Measurements from ENCODE around the gene SMIM36.
A peak's percentile ranks its signal among the peaks of the same experiment; 100 is the strongest.
"Not testable (repeated sequence)": the region's sequence is repeated elsewhere in the genome, so short reads cannot be mapped to it uniquely, and the experiment has no call there.

Gene SMIM36

DNA sequence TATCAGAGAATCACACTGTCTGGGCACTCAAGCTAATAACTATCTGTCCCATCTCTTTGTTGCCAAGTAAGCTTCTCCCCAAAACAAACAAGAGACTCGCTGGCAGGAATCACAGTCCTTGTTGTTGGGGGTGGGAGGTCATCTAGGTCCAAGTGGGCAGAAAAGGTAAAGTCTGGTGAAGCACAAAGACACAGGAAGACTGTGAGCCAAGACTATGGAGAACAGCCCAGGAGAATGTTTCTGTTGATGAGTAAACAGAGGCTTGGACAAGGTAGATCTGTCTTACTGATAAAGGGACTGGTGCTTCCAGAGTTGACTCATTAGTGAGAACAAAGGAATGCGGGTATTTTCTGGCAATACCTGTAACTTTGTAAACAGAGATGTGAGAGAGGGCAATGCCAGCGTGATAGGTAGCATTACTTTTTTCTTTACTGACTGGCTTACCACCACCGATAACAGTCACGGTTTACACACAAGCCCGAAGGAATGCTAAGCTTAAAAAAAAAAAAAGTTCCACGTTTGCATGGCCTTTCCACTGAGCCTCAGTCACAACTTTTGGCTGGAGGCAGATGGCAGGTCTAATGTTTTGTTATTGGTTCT lies 78.1 kb downstream of the SMIM36 start:
- no peak for DNase-seq

DNA sequence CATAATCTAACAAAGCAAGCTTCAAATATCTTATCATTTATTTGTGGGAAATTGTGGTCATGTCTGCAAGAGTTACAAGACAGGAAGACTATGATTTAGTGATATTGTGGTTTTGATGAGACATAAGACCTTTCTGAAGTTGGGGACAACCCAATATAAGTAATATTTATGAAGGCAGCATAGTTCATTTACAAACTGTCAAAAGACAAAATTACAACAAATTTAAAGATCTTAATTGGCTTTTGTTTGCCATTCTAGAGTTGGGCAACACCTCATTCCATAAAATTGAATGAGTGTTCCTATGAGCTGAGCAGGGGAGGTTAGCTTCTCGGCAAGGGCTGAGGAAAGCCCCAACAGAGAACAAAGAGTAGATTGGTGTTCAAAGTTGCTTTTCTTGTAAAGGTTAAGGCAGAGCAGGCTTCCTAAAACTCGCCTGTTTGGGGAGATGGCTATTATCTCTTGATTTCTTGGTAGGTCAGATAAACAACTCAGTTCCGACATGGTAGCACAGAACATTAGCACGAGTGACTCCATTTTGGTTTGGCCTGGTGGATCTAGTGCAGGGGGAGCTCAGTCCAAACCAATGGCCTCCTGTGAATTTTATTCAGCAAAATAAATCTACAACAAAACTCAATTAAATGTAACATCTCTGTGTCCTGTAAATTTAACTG lies 78.8 kb downstream of the SMIM36 start:
- no peak for DNase-seq

- not testable (repeated sequence) for DNase-seq
These were observed 79.3 kb downstream of the SMIM36 start for GRCh38 chr17:55431914-55432313.

- DNase-seq = no peak
These were observed 80.5 kb downstream of the SMIM36 start for GRCh38 chr17:55430541-55431288.

DNA sequence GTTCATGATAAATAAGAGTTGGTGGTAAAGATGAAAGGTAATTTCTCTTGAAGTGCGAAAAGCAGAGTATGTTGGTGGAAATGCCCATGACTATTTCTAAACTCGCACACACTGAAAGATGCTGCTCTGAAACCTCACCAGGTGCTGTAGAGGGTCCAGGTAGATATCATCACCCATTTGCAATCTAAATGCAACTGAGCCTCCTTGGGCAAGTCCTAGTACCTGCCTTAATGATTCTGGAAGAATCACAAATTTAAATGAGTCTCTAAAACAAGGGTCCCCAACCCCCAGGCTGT lies 83.7 kb downstream of the SMIM36 start:
- no peak for DNase-seq

- DNase-seq = no peak
These were observed 84.2 kb downstream of the SMIM36 start for GRCh38 chr17:55426851-55427586.

DNA sequence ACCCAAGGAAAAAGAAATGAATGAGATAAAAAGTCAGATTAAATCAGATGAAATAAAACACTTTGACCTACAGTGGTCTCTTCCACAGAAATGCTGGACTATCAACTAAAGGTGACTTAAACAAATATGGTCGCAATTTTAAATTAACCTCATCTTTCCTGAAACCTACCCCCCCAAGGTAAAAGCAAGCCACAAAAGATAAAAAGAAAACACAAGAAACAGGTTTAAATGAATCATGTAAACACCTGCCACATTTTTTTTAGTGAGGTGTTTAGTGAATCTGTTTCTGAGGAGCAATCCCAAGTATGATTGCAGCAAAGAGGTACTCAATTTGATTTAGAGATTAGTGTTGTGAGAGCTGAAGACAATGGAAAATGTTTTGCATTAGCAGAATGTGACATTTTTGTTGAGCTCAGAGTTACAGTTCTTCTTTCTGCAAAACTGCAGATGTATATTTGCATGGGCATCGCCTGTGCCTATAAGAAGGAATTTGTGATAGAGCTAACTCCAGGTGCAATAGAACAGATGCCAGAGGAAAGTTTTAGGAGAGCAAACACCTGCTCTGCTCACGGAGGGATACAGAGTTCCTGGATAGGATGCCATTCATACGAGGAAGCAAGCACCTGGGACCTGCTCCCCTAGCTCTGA lies 86.2 kb downstream of the SMIM36 start:
- DNase-seq = no peak

DNA sequence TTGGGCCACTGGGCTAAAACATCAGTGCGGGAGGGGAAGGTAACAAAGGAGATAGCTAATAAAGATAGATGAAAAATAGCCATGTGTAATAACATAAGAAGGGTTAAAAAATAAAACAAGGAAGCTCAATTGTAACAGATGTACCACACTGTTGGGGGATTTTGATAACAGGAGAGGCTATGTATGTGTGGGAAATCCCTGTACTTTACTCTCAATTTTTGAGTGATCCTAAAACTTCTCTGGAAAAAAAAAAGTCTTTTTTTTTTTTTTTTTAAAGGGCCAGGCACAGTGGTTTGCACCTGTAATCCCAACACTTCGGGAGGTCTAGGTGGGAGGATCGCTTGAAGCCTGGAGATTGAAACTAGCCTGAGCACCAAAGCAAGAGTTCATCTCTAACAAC lies 87.7 kb downstream of the SMIM36 start:
- DNase-seq = no peak

DNA sequence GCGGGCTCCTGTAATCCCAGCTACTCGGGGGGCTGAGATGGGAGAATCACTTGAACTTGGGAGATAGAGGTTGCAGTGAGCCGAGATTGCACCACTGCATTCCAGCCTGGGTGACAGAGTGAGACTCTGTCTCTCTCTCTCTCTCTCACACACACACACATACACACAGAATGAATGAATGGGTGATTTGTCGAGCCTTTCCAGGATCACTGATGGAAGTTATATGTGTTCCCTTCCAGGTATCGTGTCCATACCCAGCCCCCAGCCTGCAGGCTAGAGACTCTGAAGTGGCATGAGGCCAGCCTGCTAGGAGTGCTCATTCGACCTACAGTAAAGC lies 88.5 kb downstream of the SMIM36 start:
- DNase-seq = not testable (repeated sequence)

DNA sequence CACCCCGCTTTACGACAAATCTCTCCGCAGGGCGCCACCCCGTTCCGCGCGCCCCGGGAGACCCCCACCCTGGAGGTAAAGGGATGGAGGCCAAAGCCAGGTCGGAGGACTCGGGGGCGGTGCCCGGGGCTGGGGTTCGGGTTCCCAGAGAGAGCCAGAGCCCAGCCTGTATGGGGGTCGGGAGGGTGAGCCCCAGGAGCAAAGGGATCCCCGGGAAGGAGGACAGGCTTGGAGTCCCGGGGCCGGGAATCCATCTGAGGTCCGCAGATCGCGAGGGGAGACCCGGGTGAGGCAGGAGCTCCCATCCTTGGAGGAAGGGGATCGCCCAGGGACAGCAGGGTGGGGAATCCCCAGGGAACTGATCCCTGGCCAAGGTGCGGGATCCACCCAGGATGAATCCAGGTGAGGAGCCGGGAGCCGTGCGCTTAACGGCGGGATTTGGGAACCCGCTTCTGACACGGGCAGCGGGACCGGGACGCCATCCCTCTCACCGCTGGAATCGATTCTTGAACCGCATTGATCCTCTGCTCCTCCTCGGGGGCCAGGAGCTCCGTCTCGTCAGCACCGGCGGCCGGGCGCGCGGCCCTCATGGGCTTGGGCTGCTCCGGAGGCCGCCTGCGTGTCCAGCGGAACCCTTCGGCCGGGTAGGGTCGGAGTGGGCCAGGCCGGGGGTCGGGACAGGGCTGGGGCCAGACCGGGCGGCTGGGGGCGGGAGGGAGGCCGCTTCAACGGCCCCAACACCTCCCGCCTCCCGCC lies 89.9 kb downstream of the SMIM36 start, which contains the start of gene MMD:
MMD (minus strand) TSS at position 657 of the 756 bp plus-strand sequence; CDS start at position 517, 140 bp downstream.
- no peak for DNase-seq

DNA sequence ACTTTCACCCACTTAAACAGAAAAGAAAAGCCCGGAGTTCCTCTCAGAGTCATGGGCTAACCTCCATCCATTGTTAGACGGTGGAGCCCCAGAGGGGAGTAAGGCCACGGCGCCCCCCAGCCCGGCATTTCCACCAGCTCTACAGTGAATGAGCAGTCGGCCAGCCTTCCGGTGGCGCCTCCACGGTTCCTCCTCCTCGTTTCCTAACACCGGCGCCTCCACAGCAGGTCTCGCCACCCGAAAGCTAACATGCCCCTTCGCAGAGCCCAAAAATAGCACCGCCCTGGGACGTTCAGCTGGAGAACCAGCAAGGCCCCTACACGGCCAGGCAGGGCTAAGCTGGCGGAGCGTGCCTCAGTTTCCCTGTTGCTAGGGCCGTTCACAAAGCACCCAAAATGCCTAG lies 90.5 kb downstream of the SMIM36 start:
- DNase-seq = peak in 1 of 2 donors; percentile 15

DNA sequence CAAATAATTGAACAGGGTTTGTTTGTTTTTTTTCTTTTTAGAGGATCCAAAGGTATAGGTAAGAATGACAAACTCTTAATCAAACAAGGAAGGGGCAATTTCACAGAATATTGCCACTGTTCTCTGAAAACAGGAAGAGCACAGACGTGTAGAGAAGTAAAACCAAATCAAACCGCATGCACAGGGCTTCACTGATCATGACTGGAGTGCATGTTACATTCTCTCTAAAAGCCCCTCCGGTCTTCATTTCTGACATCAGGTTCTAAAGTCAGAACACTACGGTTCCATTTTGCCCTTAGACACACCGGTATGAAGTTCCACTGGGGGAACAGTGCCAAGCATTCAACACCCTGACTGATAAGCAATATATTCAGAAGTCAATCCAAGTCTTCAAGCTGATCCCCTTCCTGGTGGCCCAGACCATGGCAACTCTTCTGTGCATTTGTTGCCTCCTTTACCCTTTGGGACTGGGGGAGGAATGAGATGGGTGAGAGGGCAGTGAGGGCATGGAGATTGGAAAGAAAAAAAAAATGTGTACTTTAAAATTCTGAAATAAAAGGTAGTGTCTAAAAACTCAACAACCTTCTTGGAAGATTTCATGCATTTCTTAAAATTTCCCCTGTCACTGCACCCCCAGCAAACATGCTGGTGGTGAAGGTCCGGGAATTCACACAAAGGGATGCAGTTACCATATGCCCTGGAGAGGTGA lies 91.0 kb downstream of the SMIM36 start:
- peak in 1 of 2 donors; percentile 38 for DNase-seq

DNA sequence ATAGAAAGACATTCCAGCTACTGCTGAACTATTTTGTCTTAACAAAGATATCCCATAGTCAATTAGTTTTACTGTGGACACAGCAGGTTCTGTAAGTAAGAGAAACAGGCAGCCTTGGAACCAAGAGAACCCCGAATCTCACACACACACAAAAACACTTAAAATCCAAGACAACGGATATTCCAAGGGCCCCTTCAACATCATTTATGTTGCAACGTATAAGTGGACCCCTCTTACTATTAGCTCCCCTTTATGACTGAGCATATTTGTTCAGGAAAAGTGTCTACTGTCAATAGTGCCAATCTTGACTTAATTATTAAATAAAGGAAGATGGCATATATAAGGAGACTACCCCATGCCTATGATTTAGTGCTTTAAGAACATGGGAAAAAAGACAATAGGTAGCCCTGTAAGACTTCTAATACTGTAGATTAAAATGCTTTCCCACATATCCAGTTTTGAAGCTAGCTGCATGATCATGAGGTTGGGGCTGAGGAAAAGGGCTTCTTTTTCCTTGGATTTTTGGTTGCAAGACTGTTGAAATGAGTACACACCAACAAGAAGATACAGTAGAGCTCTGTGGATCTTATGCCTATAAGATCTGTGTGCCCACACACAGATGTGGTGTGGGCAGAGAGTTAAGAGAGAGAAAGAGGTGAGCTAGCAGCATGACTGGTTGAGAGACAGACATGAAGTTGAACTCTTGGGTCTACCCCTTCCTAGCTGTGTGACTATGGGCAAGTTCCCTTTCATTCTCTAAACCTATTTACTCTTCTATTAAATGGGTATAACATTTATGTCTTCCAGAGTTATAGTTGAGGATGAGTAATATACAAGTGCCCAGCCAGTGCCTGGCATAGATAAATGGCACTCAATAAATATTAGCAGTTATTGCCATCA lies 92.6 kb downstream of the SMIM36 start:
- DNase-seq = no peak

DNA sequence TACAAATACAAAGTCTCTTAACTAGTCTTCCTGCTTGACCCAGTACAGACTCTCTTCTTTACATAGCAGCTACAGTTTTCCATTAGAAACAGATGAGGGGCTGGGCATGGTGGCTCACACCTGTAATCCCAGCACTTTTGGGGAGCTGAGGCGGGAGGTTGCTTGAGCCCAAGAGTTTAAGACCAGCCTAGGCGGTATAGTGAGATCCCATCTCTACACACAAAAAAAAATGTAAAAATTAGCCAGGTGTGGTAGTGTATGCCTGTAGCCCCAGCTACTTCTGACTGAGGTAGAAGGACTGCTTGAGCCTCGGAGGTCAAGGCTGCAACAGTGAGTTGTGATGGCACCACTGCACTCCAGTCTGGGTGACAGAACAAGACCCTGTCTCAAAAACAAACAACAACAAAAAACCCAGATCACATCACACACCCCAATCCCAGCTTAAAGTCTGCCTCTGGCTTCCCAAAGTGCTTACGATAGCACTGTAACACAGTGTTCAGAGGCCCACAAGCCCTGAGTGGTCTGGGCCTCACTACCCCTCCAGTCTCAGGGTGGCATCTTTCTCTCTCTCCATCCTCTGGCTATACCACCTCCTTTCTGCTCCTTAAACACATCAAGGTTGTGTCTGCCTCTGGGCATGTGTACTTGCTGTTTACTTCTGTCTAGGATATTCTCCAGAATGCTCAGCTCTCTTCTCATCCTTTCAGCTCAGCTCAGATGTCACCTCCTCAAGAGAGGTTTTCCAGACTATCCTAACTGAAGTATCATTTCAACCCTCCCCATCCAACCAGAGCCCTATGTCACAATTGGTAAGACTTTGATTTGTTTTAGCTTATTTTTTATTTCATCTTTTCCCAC lies 93.6 kb downstream of the SMIM36 start:
- DNase-seq = no peak

DNA sequence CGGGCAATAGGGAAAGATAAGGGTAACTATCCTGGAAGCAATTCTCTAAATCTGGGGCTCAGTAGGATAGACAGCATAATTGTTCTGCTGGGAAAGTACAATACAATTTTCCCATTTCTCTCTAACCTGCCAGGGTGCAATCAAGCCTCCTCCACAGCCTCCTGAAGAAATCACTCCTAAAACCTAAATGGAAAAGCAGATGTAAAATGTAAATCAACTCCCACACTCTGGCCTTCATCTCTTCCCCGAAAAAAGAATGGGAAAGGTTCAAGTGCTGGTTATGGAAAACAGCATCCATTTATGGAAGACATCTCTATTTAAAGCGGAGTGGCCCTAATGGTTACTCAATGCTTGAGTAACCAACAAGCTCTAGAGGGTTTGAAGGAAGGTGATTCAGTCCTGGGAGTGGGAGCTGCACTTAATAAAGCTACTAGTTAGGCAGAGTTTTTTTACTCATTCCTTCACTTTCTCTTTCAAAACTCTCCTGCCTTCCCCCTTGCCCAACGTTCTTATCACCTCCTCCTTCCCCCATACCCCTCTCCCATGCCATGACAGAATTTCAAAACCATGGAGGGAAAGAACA lies 94.7 kb downstream of the SMIM36 start:
- DNase-seq = no peak

DNA sequence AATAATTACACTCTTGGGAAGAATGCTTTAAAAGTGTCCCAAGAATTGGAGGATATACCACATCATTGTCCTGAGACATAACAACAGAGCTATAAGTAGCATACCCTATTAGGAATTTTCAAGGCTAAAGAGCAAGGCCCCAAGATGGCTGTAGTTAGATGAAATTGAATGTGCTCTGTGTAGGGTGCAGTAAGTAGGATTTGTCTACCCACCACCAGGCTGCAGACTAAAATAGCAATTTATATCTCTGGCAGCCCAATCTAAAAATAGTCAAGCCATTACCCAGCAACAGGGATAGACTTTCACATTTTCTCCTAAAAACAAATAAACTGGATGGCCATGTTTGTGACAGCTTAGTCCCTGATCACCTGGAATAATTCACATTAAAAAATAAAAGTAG lies 95.3 kb downstream of the SMIM36 start:
- no peak for DNase-seq

DNA sequence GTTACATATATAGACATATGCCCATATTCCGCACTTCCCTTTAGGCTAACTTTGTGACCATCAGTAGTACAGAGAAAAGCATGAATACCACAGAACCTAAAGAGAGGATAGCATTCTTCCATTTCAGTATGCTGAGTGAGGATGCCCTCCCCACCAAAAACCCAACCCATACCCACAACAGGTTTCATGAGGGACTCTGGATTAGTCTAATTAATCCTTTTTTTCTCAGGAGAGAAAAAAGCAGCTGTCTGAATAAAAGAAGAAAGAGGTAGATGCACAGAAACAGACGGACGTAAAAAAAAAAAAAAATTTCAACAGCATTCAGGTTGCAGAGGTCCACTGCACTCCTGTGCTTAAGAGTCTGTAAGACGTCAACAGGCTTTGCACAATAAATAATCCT lies 96.3 kb downstream of the SMIM36 start:
- DNase-seq = no peak

DNA sequence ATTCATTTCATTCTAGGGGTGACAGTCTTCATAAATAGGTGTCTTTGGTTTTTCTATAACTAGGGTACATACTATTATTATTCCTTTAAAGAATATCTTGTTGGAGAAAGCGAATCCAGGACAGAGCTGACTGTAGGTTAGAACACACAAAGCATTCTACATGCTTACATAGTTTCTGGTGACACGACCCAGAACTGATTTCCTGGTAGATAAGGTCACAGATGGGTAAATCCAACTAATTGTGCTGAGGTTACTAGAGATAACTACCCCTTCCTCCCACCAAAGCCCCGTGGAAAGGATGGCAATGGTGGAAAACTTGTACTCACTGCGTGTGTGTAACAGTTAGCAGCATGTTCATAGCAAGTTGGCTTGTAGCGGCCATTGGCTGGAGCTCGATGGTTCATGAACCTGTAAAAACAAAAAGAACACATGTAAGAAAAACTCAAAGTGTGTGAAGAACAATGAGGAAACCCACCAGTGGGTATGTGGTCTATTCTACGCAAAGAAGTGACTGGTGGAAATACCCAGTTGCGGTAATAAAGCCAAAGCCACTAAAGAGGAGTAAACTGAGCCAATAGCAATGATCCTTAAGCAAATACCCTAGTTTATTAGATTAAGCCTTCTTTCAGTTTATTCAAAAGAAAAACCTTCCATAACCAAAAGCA lies 97.3 kb downstream of the SMIM36 start:
- no peak for DNase-seq

- DNase-seq = no peak
These were observed 99.8 kb downstream of the SMIM36 start for GRCh38 chr17:55411463-55411855.

All from hippocampal formation (tissue), 2 donors.